ENCODE data around the gene MAP4K4.
A peak's percentile ranks its signal among the peaks of the same experiment; 100 is the strongest.

MAP4K4 gene
- 170 to 203 reads per million in 2 donors for total RNA-seq

DNA sequence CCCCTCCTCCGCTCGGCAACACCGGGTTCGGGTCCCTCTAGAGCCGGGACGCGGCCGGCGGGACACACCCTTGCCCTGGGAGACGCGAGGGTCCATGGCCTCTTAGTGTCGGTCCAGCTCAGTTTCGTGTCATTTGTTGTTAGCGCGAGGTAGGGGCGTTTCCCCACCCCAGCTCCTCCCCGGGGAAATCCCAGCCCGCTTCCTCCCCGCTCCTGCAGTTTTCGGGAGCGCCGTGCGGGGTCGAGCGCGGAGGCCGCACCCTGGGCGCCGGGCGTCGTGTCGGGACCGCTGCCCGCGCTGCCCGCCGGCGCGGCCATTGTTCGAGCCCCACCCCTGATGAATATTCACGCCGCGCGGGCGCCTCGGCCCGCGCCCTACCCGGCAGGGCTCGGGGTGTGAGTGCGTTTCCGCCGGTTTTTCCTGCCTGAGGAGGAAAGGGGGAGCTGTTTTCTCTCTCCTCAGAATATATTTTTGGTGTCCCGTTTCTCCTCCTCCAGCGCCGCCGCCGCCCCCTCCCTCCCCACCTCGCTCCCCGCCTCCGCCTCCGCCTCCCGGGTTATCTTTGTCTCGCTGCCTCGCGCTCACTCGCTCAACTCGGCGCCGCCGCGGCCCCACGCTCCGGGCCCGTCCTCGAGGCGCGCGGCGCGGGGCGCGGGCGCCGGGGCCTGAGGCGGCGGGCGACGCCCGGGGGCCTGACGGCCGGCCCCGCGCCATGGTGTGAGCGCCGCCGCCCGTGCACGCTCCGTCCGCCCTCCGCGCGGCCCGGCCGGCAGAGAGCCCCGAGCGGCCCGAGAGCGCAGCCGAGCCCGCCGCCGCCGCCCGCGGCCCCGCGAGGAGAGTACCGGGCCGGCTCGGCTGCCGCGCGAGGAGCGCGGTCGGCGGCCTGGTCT lies at the start of gene MAP4K4:
Gene MAP4K4 (plus strand): TSS at position 584 of the 890 bp plus-strand sequence. CDS start 374 bp downstream, outside the sequence.
- DNase-seq = peak; percentile 64

DNA sequence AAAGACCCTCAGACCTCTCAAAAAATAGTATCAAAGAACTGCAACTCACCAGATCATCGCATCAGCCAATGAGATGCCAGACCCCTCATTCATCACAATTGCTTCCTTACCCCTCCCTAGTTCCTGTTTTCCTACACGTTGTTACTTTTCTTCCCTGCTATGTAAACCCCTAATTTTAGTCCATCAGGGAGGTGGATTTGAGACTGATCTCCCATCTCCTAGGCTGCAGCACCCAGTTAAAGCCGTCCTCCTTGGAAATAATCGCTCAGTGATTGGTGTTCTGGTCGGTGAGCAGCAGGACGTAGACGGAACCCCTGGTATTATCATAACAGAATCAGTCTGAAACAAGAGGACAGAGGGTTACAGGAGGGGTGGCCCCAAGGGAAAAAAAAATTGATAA lies 44.0 kb upstream of the MAP4K4 start:
- DNase-seq = no peak

DNA sequence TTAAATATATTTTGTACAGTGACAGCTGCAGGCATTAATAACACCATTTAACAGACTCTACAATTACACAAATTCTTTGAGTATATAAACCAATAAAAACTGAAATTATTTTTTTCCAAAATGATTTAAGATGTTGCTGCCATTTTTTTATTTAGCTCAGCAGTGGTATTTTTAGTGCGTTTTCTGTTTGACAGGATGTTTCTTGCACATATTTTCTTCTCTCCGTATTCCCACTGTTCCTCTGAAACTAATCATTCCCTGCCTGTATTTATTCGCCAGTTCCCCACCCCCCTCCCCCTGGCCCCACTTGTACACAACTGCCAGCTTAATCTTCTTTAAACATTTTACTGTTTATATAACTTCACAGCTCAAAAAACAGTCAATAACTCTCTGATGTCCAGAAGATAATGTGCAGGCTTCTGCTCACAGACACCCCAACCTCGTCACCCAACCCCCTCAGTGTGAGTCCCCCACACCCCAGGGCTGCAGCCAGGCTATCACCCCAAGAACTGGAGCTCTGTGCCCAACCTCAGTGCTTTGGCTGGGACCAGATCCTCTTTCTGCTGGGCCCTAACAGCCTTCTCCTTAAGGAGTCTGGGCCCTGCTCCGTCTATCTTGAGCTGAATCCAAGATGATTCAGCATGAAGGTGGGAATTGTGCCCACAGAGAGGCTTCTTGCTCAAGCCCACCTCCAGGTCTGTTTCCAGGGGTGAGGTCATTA lies 41.6 kb upstream of the MAP4K4 start:
- DNase-seq = no peak

DNA sequence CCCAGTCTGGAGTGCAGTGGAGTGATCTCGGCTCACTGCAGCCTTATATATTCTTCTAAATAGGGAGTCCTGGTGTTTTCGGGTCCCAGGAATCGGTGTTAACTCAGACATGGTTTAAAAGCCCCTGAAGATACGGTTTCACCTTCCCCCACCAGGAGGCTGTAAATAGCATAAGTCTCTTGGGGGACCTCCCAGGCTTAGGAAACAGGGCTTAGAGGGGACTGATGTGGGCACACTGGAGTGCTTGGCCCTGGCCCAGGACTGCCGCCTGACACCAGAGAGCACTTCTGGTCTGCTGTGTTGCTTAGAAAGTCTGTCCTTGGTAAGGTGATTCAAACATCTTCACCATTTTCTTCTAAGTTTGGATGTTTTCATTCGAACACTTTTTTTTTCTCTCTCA lies 39.7 kb upstream of the MAP4K4 start:
- no peak for DNase-seq

DNA sequence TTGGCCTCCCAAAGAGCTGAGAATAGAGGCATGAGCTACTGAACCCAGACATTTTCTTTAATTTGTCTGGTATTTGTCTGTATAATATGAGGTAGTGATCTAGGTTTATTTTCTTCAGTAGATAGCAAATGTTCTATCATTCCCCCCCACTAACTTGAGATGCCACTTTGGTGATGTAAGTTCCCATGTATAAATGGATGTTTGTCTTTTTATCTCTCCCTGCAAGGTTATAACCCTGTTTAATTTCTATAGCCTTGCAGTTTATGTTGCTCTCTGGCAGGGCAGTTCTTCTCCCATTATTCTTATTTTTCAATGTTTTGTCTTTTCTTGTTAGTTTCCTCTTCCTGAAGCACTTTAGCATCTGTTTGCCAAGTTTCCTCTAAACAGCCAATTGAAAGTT lies 39.1 kb upstream of the MAP4K4 start:
- DNase-seq = no peak

DNA sequence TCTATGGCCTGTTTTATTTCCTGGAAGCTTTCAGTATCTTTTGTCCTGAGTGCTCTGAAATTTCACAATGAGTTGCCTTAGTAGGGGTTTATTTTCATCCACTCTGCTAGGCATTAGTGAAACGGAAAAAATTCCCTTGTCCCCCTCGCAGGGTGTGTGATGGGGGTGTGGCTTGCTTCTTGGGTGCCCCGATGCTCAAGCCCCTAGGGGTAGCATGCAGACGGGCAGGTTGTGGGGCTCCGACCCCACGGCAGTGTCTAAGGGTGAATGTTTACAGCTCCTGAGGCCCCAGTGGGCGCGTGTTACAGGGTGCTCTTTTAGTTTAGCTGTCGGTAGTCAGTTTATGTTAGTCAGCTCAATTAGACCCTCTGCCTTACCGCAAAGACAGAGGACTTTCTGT lies 32.2 kb upstream of the MAP4K4 start:
- DNase-seq = no peak

DNA sequence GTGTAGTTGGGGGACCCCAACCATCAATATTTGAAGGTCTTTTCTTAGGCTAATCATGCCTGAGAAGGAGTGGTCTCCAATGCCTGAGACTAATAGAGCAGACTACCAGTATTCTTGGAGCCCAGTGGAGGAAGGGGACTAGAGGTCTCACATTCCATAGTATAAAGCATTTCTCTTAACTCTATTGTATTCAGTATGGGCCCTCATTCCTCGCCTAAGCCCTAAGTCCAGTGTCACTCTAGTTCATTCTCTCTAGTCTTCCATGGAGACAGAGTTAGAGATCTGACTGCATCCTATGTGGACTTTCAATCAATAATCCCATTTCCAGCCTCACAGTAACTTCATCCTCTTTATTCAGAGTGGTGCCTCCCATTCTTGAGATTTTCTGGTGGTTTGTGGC lies 29.7 kb upstream of the MAP4K4 start:
- DNase-seq = no peak

DNA sequence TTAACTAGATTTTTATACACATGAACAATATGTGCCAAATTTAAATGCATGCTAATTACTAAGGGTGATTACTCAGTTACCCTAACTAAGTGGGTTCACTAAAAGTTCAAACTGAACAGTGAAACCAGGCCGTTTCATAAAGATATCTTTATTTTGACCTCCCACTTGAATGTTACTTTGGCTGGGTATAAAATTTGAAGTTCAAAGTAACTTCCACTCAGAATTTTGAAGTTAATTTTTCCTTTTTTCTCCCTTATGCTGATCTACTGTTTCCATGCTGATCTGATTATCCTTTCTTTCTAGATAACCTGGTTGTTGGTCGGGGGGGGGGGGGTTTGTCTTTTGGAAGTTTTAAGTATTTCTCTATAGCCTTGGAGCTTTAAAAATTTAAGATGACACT lies 25.5 kb upstream of the MAP4K4 start:
- no peak for DNase-seq

DNA sequence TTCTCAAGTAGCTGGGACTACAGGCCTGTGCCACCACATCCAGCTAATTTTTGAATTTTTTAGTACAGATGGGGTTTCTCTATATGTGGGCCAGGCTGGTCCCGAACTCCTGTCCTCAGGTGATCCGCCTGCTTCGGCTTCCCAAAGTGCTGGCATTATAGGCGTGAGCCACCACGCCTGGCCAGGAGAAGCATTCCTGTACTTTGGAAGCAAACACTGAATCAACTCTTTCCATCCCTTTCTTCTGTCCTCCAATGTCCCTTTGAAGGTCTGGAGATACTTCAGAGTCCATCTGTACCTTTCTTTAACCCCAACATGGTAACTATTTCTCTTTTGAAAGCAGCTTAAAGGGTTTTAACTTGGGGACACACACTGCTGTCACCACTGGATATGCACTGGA lies 23.6 kb upstream of the MAP4K4 start:
- no peak for DNase-seq

DNA sequence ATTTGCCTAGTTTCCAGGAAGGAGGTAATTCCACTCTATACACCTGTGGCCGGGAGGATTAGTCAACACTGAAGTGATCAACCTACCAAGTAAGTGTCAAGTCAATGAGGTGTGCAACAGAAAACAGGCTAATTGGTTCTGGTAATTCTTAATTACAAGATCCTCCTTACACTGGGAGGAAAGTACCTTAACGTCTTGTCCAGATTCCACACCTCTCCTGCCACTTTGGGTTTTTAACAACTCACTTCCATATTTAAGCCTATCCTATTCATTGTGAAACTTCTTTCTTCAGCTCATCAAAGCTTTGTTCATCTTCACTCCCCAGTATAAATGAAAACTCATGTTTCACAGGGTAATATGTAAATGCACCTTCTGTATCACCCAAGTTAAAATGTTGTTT lies 22.0 kb upstream of the MAP4K4 start:
- no peak for DNase-seq

DNA sequence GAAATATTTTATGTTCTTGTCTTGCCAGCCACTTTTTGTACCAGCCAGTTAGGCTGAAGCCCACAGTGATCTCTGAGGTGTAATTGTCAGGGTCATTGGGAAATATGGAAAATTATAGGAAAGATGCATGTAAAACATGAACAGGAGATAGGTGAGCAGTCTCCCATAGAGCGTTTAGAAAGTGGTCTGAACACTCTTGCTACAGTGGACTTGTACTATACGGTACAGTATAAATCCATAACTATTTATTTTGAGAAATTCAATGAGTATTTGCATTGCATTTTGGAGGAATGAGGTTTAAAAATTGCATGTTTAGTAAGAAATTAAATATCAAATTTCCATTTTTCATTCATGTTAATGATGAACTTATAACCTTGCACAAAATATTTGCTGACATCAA lies 20.8 kb upstream of the MAP4K4 start:
- no peak for DNase-seq

DNA sequence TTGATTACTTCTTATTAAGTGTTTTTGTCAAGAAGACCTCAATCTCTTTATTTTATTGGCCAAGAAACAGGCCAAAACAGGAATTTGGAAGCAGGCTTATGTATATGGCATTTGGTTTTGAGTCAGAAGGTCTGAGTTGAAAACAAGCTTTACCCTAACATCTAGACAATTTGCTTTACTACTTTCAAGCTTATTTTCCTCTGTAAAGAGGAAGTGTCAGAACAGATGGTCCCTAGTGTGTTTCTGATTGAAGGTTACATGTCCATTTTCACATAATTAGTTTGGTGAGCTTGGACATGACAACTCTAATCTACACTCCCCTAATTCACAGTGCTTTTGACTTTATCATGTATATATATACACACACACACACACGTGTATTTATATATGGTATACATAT lies 19.8 kb upstream of the MAP4K4 start:
- no peak for DNase-seq

DNA sequence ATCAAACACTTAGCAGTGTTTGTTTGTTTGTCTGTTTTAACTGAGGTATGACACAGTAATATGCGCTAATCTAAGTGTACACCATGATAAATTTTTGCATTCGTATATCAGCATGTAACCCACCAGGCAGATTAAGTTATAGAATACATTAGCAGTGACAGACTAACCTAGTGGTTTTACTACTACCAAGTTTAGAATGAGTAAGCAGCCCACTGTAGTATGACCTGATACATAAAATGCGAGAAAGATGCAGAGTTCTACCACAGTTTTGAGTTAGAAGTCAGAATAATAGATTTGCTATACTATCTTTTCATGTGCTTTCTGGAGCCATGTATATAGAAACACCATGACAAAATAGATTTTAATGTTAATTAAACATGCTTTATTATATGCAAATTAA lies 19.1 kb upstream of the MAP4K4 start:
- DNase-seq = no peak

DNA sequence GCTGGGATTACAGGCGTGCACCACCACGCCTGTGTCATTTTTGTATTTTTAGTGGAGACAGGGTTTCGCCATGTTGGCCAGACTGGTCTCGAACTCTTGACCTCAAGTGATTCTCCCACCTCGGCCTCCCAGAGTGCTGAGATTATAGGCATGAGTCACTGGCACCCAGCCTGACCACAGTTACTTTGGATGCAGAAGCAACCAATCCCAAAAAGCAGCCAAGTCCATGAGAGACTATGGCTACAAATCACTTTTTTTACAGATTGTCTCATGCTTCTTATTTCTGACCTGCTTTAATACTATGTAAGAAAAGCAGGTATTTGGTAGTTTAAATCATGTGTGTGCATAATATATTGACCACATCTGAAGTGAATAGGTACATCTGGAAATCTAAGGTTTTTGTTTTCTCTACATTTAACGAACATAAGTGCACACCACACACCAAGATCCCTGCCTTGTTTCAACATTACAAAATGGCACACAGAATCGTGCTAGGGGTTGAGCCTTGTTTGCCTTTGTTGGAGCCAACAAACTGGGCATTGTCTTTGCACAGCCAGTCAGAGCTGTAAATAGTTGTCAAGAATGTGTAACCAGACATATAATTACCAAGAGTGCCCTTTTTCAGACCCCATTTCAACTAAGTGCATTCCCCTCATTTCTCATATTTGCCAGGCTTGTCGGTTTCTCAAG lies 18.3 kb upstream of the MAP4K4 start:
- no peak for DNase-seq

DNA sequence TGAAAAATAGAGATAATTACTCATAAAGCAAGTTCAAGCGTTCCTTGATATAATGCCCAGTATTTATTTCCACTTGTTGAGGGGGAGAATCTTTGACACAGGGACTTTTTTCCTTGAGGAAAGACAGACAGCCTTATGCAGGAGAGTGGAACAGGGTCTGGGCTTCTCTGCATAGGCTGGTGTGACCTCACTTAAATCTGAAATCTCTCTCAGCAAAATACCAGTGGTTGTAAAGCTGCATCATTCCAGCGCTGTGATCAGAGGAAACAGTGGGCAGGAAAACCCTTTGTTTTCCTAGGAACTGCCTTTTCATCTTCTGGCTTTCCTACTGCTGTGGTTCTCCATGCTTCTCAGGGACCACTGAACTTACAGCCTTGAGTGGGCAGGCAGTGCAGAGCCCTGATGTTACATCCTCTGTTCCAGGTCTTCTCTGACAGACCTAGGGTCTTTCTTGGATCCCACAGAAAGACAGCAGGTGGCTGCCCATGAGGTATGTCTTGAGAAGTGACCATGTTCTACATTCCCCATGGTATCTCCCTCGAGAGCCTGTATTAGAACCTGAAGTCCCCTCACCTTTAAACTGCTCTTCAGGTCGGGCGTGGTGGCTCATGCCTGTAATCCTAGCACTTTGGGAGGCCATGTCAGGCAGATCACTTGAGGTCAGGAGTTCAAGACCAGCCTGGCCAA lies 17.6 kb upstream of the MAP4K4 start:
- DNase-seq = no peak

DNA sequence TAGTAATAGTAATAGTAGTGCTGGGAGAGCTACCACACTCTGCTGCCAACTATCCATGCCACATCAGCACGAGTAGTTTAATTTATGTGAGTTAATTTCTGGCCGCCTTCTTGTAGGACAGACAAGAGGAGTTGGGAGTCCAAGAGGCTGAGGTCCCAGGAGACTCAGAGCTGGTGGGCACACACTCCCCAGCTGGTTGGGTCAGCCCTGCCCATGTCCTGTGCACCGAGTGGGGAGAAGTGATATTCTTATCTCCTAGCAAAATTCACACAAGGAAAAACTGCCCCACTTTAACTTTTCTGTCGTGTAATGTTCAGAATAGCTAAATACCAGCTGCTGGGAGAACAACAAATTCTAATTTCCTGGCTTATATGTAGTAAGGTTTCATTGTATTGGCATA lies 15.2 kb upstream of the MAP4K4 start:
- DNase-seq = no peak

DNA sequence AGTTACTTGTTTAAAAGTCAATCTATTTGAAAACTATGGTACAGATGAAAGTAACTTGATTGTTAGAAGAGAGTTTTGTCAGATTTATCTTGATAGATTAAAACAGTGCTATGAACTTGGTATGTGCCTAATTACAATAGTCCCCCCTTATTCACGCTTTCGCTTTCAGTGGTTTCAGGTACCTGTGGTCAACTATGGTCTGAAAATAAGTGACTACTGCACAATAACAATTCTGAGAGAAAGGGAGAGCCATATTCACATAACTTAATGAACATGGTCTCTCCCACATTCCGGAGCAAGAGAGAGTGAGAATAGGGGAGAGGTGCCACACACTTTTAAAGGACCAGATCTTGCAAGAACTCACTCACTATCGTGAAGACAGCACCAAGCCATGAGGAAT lies 13.2 kb upstream of the MAP4K4 start:
- no peak for DNase-seq

DNA sequence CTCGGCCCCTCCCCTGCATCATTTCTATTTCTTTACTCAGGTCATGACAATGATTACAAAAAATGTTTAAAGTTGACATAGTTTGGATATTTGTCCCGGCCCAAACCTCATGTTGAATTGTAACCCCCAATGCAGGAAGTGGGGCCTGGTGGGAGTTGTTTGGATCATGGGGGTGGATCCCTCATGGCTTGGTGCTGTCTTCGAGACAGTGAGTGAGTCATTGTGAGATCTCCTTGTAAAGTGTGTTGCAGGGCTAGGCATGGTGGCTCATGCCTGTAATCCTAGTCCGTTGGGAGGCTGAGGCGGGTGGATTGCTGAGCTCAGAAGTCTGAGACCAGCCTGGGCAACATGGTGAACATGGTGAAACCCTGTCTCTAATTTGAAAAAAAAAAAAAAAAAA lies 9.2 kb upstream of the MAP4K4 start:
- DNase-seq = no peak

DNA sequence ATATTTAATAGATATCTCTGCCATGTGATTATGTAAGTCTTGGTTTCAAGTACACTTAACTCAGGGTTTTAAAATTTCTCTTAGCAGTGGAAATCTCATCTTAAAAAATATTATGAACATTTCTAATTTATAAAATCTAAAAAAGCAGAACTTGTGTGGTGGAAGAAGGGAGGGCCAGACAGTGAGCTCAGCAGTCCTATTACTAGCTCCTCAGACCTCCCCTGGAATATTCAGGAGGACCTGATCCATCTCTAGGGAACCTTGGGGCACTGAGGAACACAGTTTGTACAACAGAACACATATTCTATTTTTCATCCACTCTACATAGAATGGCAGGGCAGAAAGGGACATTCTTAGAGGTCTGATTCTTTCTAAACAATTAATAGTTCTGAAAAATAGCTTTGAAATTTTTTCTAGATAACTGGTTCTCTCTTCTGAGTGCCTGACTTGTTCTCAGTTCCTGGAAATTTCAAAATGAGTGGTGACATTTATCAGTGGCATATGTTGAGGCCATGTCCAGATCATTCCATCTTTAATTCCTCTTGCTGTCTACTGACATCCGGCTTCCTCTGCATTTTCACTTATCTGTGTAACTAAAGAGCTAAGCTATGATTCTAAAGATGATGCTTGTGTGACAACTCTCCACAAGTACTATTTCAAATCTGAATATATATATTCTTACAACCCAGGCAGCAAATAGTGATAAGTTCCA lies 8.2 kb upstream of the MAP4K4 start:
- DNase-seq = no peak

DNA sequence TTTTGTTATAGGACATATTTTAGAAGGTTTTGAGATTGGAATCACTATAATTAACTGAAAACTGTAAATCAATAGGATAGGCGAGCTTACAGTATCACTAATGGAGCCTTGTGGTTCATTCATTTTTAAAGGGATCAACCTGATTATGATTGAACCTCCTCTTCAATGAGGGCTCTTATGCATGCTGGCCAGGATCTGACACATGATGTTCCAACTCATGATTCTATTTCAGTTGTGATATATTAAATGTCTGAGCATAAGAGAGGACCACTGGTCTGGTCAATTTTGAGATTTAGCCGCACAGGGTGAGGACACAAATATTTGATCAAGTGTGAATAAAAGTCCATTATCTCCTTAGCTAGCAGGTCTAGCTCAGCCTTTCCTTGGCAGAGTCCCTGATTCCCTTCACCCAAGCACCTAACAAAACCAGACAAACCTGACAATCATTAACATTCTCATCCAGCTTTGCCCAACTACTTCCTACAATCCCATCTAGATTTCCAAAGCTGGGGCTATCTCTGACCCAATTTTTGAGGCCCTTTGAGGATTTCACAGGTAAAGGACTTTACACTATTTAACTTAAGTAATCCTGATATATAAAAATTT lies 6.9 kb upstream of the MAP4K4 start:
- no peak for DNase-seq

DNA sequence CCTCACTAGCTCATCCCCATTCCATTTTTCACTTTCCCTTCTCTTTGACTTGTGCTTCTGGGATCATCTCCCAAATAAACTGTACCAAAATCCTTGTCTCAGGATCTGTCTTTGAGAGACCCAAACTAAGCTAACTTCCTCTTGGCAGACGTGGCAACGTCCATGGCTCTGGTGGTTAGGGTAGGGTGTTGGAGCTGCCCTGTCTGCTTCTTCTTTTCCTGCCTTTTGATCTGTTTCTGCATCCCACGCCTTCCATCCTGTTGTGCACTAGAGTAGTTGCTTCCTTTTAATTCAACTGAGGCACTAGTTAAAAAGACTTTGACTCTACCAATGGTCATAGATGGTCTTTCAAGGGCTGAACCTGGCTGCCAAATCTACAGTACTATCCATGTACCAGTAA lies 5.5 kb upstream of the MAP4K4 start:
- no peak for DNase-seq

DNA sequence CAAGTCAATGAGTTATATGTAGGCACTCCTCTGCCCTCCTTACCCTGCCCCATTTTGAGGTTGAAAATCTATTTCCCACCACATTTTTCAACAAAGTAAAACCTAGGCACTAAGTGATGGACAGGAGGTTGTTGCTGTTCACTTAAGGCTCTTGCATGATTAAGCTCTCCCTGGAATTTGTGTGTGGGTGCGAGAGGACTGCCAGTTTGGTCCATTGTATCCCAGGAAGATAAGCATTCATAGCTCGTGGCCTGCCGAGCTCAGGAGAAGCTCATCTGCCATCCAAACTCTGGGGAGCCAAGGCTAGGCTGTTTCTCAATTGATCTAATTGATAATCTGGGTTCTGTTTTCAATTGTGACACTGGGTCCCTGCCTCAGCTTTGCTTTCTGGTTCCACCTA lies 4.7 kb upstream of the MAP4K4 start:
- DNase-seq = no peak

Data from activated gamma-delta T cell (primary cell).